Measurements from ENCODE around the gene CSF2. TPM values are rescaled to one million over a fixed set of nuclear protein-coding genes. Genes with fewer than 3 reads are reported as not detected.

CSF2 gene
- polyA plus RNA-seq, 1 of the 3 experiments (the other 2 are of a cell fraction): 0.97 TPM

GRCh38 chr5:132050136-132050535 lies 23.5 kb upstream of the CSF2 start (continued):
- TF ChIP-seq USF2 (IDR thresholded peaks at IDR 0.05; ENCODE audit: borderline replicate concordance, low read depth, low read length) (no peak), NRF1 (IDR thresholded peaks at IDR 0.05; ENCODE audit: low read depth, low read length) (no peak), ELF1 (IDR thresholded peaks at IDR 0.05) (no peak), JUND (IDR thresholded peaks at IDR 0.05) (no peak), MEF2A (IDR thresholded peaks at IDR 0.05; ENCODE audit: borderline replicate concordance, low read depth) (no peak), IRF3 (IDR thresholded peaks at IDR 0.05; ENCODE audit: low read depth, low read length) (no peak), RFX5 (IDR thresholded peaks at IDR 0.05; ENCODE audit: low read length) (no peak)

- no peak overlapping the region for H3K27ac ChIP-seq (ENCODE audit: low read depth in 2 of 2, low read length in 1 of 2)
Measured at GRCh38 chr5:132050661-132051552, 22.7 kb upstream of the CSF2 start.

More at GRCh38 chr5:132050661-132051552, 22.7 kb upstream of the CSF2 start:
- no peaks in the 10 kb centered on the region for H3K9me3 ChIP-seq
- H3K9me2 ChIP-seq: no peaks in the 10 kb centered on the region
- no peak overlapping the region for H3K4me3 ChIP-seq (ENCODE audit: low read depth in 2 of 2, low read length in 1 of 2)
- 58% methylated on average over 9 of the region's 9 CpGs for WGBS (ENCODE audit: low lambda C conversion rate)
- H3K4me1 ChIP-seq (ENCODE audit: control insufficient read depth in 1 of 2, insufficient read depth in 2 of 2, low read depth in 1 of 2, low read length in 1 of 2): no peaks in the 10 kb centered on the region
- H2AFZ ChIP-seq (ENCODE audit: low read depth): no peak overlapping the region
- ChIA-PET POLR2A (no interaction called here), CTCF (interaction anchor here (1.9 kb wide), 1 partner anchor 12 kb away, joined by 7 read pairs; no protein-coding TSS in a partner anchor)
- no peaks in the 10 kb centered on the region for H3K36me3 ChIP-seq (replicated peaks in 1 of 2; ENCODE audit: control insufficient read depth in 1 of 2, insufficient read depth in 2 of 2, low read length in 1 of 2)
- H3F3A ChIP-seq (replicated peaks; ENCODE audit: insufficient read depth): no peaks in the 10 kb centered on the region
- H3K79me2 ChIP-seq (ENCODE audit: insufficient read depth): no peaks in the 10 kb centered on the region
- no peaks in the 10 kb centered on the region for H4K20me1 ChIP-seq (ENCODE audit: insufficient read depth)
- no peak overlapping the region for H3K9ac ChIP-seq
- no peak for TF ChIP-seq PBX3 (IDR thresholded peaks at IDR 0.05)
- no peak for TF ChIP-seq JUND (IDR thresholded peaks at IDR 0.05)
- no peak for TF ChIP-seq MAX (IDR thresholded peaks at IDR 0.05; ENCODE audit: low read depth)
- no peak for TF ChIP-seq SIN3A (IDR thresholded peaks at IDR 0.05; ENCODE audit: borderline replicate concordance, low read depth, low read length)
- no peak for TF ChIP-seq RAD21 (IDR thresholded peaks at IDR 0.05; ENCODE audit: low read length)
- TF ChIP-seq CTCF (IDR thresholded peaks at IDR 0.05): no peak
- no peak for TF ChIP-seq POLR2AphosphoS5 (IDR thresholded peaks at IDR 0.05; ENCODE audit: low read depth, low read length)
- no peak for TF ChIP-seq EZH2phosphoT487 (IDR thresholded peaks at IDR 0.05; ENCODE audit: borderline replicate concordance, low read depth)
- no peak for TF ChIP-seq EP300 (IDR thresholded peaks at IDR 0.05; ENCODE audit: borderline replicate concordance in 1 of 2, low read depth in 1 of 2, low read length in 1 of 2)
- no peak for TF ChIP-seq USF1 (IDR thresholded peaks at IDR 0.05; ENCODE audit: borderline replicate concordance, low read depth)
- H3K4me2 ChIP-seq: no peak overlapping the region
- no peaks in the 10 kb centered on the region; the same call in 1 of the 2 replicates for H3K27me3 ChIP-seq (ENCODE audit: insufficient read depth)
- DNase-seq: no peak
